ENCODE data around the gene RWDD3. TPM values are rescaled to one million over a fixed set of nuclear protein-coding genes. Genes with fewer than 3 reads are reported as not detected.

The RWDD3 gene
- total RNA-seq, 4 donors from 2014 or later = 8.7 to 10.1 (median 9.5) TPM

GRCh38 chr1:95221306-95221705 is 12.7 kb upstream of the RWDD3 start:
- Histone ChIP-seq H3K4me3 (no peak overlapping the region), H3K9me3 (no peaks in the 10 kb centered on the region), H3K4me1 (no peaks in the 10 kb centered on the region), H3K27ac (no peak overlapping the region), H3K36me3 (peaks cover 0 to 4% of the 10 kb centered on the region in 2 donors), H3K27me3 (no peaks in the 10 kb centered on the region)
- no peak for ATAC-seq
- TF ChIP-seq CTCF (IDR thresholded peaks at IDR 0.05) = no peak
- TF ChIP-seq EP300 (IDR thresholded peaks at IDR 0.05) = no peak
- TF ChIP-seq POLR2A (IDR thresholded peaks at IDR 0.05) = no peak
- no peak for TF ChIP-seq POLR2AphosphoS5 (IDR thresholded peaks at IDR 0.05)
- 81 to 93% methylated on average over 2 to 6 of the region's 6 CpGs for WGBS, 2 donors (ENCODE audit: low coverage in 1 of 2)

GRCh38 chr1:95222629-95223028 is 11.4 kb upstream of the RWDD3 start:
- WGBS, 2 donors (ENCODE audit: low coverage in 1 of 2) = 89 to 93% methylated on average over 2 of the region's 2 CpGs
- Histone ChIP-seq H3K9me3 (no peaks in the 10 kb centered on the region), H3K4me3 (no peak overlapping the region), H3K27me3 (no peaks in the 10 kb centered on the region), H3K36me3 (no peaks in the 10 kb centered on the region), H3K27ac (no peak overlapping the region), H3K4me1 (no peaks in the 10 kb centered on the region)
- no peak for TF ChIP-seq POLR2AphosphoS5 (IDR thresholded peaks at IDR 0.05)
- no peak for TF ChIP-seq POLR2A (IDR thresholded peaks at IDR 0.05)
- TF ChIP-seq CTCF (IDR thresholded peaks at IDR 0.05) = no peak
- no peak for TF ChIP-seq EP300 (IDR thresholded peaks at IDR 0.05)
- no peak for ATAC-seq

DNA sequence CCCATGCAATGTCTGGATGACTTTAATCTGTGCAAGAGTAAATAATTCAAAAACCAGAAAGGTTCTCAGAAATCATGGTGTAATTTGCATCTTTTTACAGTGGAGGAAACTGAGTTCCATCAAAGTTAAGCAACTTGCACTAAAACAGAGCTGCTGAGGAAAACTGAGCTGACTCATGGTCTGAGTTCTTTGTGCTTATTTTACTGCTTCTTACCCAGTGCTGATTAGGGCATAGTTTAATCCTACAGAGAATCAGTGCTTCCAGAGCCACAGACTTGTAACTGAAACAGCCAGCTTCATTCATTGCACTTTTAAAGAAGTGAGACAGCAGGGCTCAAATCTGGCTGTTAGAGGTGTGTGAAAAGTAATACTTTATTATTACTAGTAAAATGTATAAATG is 10.9 kb upstream of the RWDD3 start:
- ATAC-seq = no peak

GRCh38 chr1:95226781-95227660 is 7.0 kb upstream of the RWDD3 start:
- 73 to 75% methylated on average over 3 of the region's 3 CpGs for WGBS, 2 donors (ENCODE audit: low coverage in 1 of 2)
- Histone ChIP-seq H3K36me3 (no peaks in the 10 kb centered on the region), H3K4me1 (peaks cover 0 to 7% (median 0%) of the 10 kb centered on the region in 3 donors), H3K9me3 (no peaks in the 10 kb centered on the region), H3K27ac (peak overlapping the region in 2 of 4 donors; percentile 37 to 47), H3K4me3 (no peak overlapping the region), H3K27me3 (no peaks in the 10 kb centered on the region)
- no peak for ATAC-seq
- TF ChIP-seq EP300 (IDR thresholded peaks at IDR 0.05) = no peak
- no peak for TF ChIP-seq CTCF (IDR thresholded peaks at IDR 0.05)
- TF ChIP-seq POLR2A (IDR thresholded peaks at IDR 0.05) = no peak
- TF ChIP-seq POLR2AphosphoS5 (IDR thresholded peaks at IDR 0.05) = no peak

More for the DNA sequence above, 10.9 kb upstream of the RWDD3 start:
- Histone ChIP-seq H3K4me3 (no peak overlapping the region), H3K27me3 (no peaks in the 10 kb centered on the region), H3K36me3 (no peaks in the 10 kb centered on the region), H3K4me1 (no peaks in the 10 kb centered on the region), H3K9me3 (no peaks in the 10 kb centered on the region), H3K27ac (no peak overlapping the region)
- TF ChIP-seq EP300 (IDR thresholded peaks at IDR 0.05) (no peak), POLR2A (IDR thresholded peaks at IDR 0.05) (no peak), CTCF (IDR thresholded peaks at IDR 0.05) (no peak), POLR2AphosphoS5 (IDR thresholded peaks at IDR 0.05) (no peak)

DNA sequence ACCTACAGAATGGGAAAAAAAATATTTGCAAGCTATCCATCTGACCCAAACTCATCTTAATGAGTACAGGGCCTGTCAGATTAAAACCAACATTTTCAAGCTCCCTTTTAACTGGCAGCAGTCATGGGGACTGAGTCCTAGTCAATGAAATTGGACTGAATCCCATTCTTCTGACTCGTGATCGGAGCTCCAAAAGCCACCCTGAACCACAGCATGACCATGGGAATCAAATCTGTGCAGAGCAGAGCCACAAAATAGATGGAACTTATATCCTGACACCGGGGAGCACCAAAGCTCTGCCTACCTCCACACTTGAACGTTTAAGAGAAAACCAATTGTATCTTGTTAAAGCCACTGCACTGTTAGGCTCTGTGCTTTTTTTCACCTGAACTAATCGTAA is 5.0 kb upstream of the RWDD3 start:
- H3K27ac ChIP-seq = no peak overlapping the region
- ATAC-seq = no peak
- TF ChIP-seq EP300 (IDR thresholded peaks at IDR 0.05) (no peak), POLR2AphosphoS5 (IDR thresholded peaks at IDR 0.05) (no peak), CTCF (IDR thresholded peaks at IDR 0.05) (no peak), POLR2A (IDR thresholded peaks at IDR 0.05) (no peak)

More for the DNA sequence above, 5.0 kb upstream of the RWDD3 start:
- 74 to 87% methylated on average over 3 to 5 of the region's 5 CpGs for WGBS, 2 donors (ENCODE audit: low coverage in 1 of 2)
- no peaks in the 10 kb centered on the region for H3K9me3 ChIP-seq
- peaks cover 0 to 23% (median 2%) of the 10 kb centered on the region in 3 donors for H3K4me1 ChIP-seq
- H3K27me3 ChIP-seq = no peaks in the 10 kb centered on the region
- H3K36me3 ChIP-seq = no peaks in the 10 kb centered on the region
- no peak overlapping the region for H3K4me3 ChIP-seq

All from gastroesophageal sphincter (tissue), 4 donors.